Thyroid gland (tissue), 4 donors: ENCODE data around the gene GTF2B. TPM values are rescaled to one million over a fixed set of nuclear protein-coding genes. Genes with fewer than 3 reads are reported as not detected.
A peak's percentile ranks its signal among the peaks of the same experiment; 100 is the strongest.
"Not testable (repeated sequence)": the region's sequence is repeated elsewhere in the genome, so short reads cannot be mapped to it uniquely, and the experiment has no call there.

Experiments used
- DNase-seq, 2 donors: peaks; one replicate each; pipeline ENCODE4 v3.0.0-alpha.2; 2019
- H3K27ac ChIP-seq, 3 donors: fragments of 200-600 bp; sonication (generic); 1 replicate in 2 of 3; 2 replicates in 1 of 3; pipeline ENCODE4 v1.5.1; 2016 to 2019; ENCODE audit warnings: mild to moderate bottlenecking in 1 of 3, moderate library complexity in 1 of 3
- H3K27me3 ChIP-seq: fragments of 200-600 bp; sonication (generic); one replicate; pipeline ENCODE4 v1.5.1; 2019
- H3K36me3 ChIP-seq, 2 donors: fragments of 200-600 bp; sonication (generic); one replicate each; pipeline ENCODE4 v1.5.1; 2016 to 2019
- H3K4me1 ChIP-seq, 2 donors: fragments of 200-600 bp; sonication (generic); one replicate each; pipeline ENCODE4 v1.5.1; 2017 to 2019
- H3K4me3 ChIP-seq, 3 donors: fragments of 200-600 bp; sonication (generic); replicated peaks in 1 of 3; 1 replicate in 2 of 3; 2 replicates in 1 of 3; pipeline ENCODE4 v1.5.1; 2016; ENCODE audit warnings: mild to moderate bottlenecking in 1 of 3
- H3K9me3 ChIP-seq: fragments of 200-600 bp; sonication (generic); one replicate; pipeline ENCODE4 v1.5.1; 2017
- CTCF ChIP-seq, 6 experiments: fragments of 200-600 bp in 3 of 6; fragments of 450-650 bp in 3 of 6; sonication (generic) in 3 of 6; IDR thresholded peaks; one replicate each; pipeline ENCODE4 v1.5.1; 2016 to 2019; ENCODE audit warnings: antibody characterized with exemption in 6 of 6, mild to moderate bottlenecking in 2 of 6, inconsistent platforms in 1 of 6, moderate library complexity in 1 of 6
- POLR2A ChIP-seq, 2 donors: fragments of 450-650 bp; IDR thresholded peaks; one replicate each; pipeline ENCODE4 v1.6.1; 2017; ENCODE audit warnings: antibody characterized with exemption in 2 of 2, mild to moderate bottlenecking in 2 of 2, moderate library complexity in 1 of 2
- whole genome bisulfite sequencing, 2 donors: methylation state at CpG; one replicate each; pipeline ENCODE4 v1.1.5; 2017; 5-methylcytosine and 5-hydroxymethylcytosine counted together
- intact Hi-C: fragments of 100-400 bp; cut with DNase I; formaldehyde crosslinking; loops from one replicate; pipeline ENCODE4 v1.15.1; 2023
- total RNA-seq, 4 donors: library from RNA; depleted of rRNA; stranded (reverse); fragments of >200 nt; gene quantifications; one replicate each; pipeline ENCODE4 v1.2.3, GENCODE V29; 2016

GTF2B gene
- total RNA-seq, 4 donors from 2014 or later = 33.1 to 53.8 (median 39.0) TPM

- TF ChIP-seq CTCF (IDR thresholded peaks at IDR 0.05) (no peak), POLR2A (IDR thresholded peaks at IDR 0.05) (no peak)
- no peak for DNase-seq
- Histone ChIP-seq H3K4me1 (peaks cover 4 to 16% of the 10 kb centered on the region in 2 donors), H3K27ac (no peak overlapping the region), H3K27me3 (no peaks in the 10 kb centered on the region), H3K36me3 (peaks cover 22 to 28% of the 10 kb centered on the region in 2 donors), H3K4me3 (no peak overlapping the region), H3K9me3 (no peaks in the 10 kb centered on the region)
- WGBS, 2 donors = 83 to 86% methylated on average over 3 of the region's 3 CpGs
- intact Hi-C loops = no loop called here
Observed at GRCh38 chr1:88883156-88883555, 8.2 kb downstream of the GTF2B start.

- intact Hi-C loops = not testable (repeated sequence)
- 56 to 61% methylated on average over 8 of the region's 8 CpGs for WGBS, 2 donors
- H3K4me1 ChIP-seq = peaks cover 9 to 24% of the 10 kb centered on the region in 2 donors
Observed at GRCh38 chr1:88880717-88881116, 10.7 kb downstream of the GTF2B start.

GRCh38 chr1:88878731-88879130, 12.6 kb downstream of the GTF2B start:
- WGBS, 2 donors = 72 to 79% methylated on average over 4 of the region's 4 CpGs
- no peak overlapping the region for H3K4me3 ChIP-seq
- intact Hi-C loops = loop anchor here (5.0 kb wide), 1 partner anchor 221 kb away; no protein-coding TSS in a partner anchor
- H3K9me3 ChIP-seq = no peaks in the 10 kb centered on the region
- DNase-seq = no peak
- peak overlapping the region in 1 of 3 donors; percentile 12 for H3K27ac ChIP-seq
- no peaks in the 10 kb centered on the region for H3K27me3 ChIP-seq
- H3K4me1 ChIP-seq = peaks cover 9 to 24% of the 10 kb centered on the region in 2 donors
- no peak for TF ChIP-seq CTCF (IDR thresholded peaks at IDR 0.05)
- H3K36me3 ChIP-seq = no peaks in the 10 kb centered on the region

More at GRCh38 chr1:88880717-88881116, 10.7 kb downstream of the GTF2B start:
- H3K27ac ChIP-seq, H3K27me3 ChIP-seq, H3K4me3 ChIP-seq, H3K9me3 ChIP-seq: not testable (repeated sequence)
- H3K36me3 ChIP-seq = peaks cover 10 to 15% of the 10 kb centered on the region in 2 donors
- peak; percentile 31 to 33 for DNase-seq

GRCh38 chr1:88877911-88878310, 13.5 kb downstream of the GTF2B start:
- no peak overlapping the region for H3K4me3 ChIP-seq
- intact Hi-C loops = loop anchor here (5.0 kb wide), 1 partner anchor 221 kb away; no protein-coding TSS in a partner anchor
- peaks cover 9 to 24% of the 10 kb centered on the region in 2 donors for H3K4me1 ChIP-seq
- H3K36me3 ChIP-seq = no peaks in the 10 kb centered on the region
- H3K27me3 ChIP-seq = no peaks in the 10 kb centered on the region
- no peak for TF ChIP-seq CTCF (IDR thresholded peaks at IDR 0.05)
- no peak for TF ChIP-seq POLR2A (IDR thresholded peaks at IDR 0.05)
- no peak for DNase-seq
- WGBS, 2 donors = 80 to 83% methylated on average over 9 of the region's 9 CpGs
- no peak overlapping the region for H3K27ac ChIP-seq
- no peaks in the 10 kb centered on the region for H3K9me3 ChIP-seq

- Histone ChIP-seq H3K4me3 (no peak overlapping the region), H3K36me3 (no peaks in the 10 kb centered on the region), H3K27ac (no peak overlapping the region), H3K27me3 (no peaks in the 10 kb centered on the region), H3K4me1 (peaks cover 9 to 24% of the 10 kb centered on the region in 2 donors), H3K9me3 (no peaks in the 10 kb centered on the region)
- TF ChIP-seq CTCF (IDR thresholded peaks at IDR 0.05) = peak in 4 of 6 experiments; percentile 41 to 68 (median 60)
- TF ChIP-seq POLR2A (IDR thresholded peaks at IDR 0.05) = no peak
- WGBS, 2 donors = 27 to 30% methylated on average over 6 of the region's 6 CpGs
- intact Hi-C loops = loop anchor here (5.0 kb wide), 1 partner anchor 220 kb away; no protein-coding TSS in a partner anchor
- peak; percentile 21 to 33 for DNase-seq
Observed at GRCh38 chr1:88877382-88877825, 14.0 kb downstream of the GTF2B start.
